Endometrial microvascular endothelial cells (primary cell): ENCODE results near the gene CGREF1. TPM values are rescaled to one million over a fixed set of nuclear protein-coding genes. Genes with fewer than 3 reads are reported as not detected.

Experiments
- in situ Hi-C: cut with HindIII; loops from 2 replicates; pipeline ENCODE4 v1.10.0; 2017; ENCODE audit warnings: low sequenced_read_pairs, low pct_unique_long_range_greater_than_20kb; ENCODE audit errors: inconsistent ontology term
- total RNA-seq: library from RNA; depleted of rRNA; stranded (reverse); fragments of >200 nt; gene quantifications from one replicate; pipeline ENCODE4 v1.2.3, GENCODE V29; 2015; ENCODE audit errors: inconsistent ontology term

Gene CGREF1
- total RNA-seq, 1 donor from 2014 or later = not detected

DNA sequence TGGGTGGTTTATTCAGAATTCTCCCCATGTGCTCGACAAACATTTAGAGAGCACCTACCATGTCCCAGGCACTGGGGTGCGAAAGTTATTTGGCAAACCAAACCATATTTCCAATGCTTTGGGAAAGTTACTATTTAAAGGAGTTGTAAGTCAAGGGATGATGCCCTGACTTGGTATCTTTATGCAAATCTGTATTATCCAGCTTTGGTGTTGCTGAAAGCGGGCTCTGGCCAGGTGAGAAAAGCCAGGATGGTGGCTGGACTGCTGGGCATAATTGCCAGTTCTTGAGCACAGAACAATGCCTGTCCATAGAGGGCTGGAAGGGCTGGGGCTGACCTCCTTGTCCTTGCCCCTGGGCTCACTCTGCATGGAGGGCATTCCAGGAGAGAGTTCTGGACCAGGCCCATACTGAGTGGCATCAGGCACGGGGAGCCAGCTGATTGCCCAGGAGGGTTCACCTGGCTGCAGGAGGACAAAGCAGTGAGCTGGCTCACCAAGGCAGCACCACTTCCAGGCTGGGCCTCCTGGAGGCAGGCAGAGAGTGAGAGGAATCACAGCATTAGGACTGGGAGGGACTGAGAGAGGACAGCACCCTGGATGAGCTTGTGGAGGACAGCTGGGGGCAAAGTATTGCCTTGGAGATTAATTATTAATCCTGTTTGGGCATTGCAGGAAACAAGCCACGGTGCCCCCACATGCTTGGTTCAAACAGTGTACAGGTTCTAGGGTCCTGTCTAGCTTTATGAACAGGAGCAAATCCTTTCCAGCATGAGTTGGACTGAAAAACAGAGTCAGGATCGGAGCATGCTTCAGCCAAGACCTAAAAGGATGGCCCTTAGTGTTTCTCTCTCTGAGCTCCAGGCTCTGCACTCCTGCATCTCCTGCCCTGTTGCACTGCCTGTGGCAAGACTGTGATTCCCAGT, 25.2 kb downstream of the CGREF1 start:
- in situ Hi-C loops = no loop called here

GRCh38 chr2:27092696-27093429, 26.1 kb downstream of the CGREF1 start:
- in situ Hi-C loops = no loop called here

GRCh38 chr2:27091746-27092695, 26.9 kb downstream of the CGREF1 start:
- in situ Hi-C loops = no loop called here

DNA sequence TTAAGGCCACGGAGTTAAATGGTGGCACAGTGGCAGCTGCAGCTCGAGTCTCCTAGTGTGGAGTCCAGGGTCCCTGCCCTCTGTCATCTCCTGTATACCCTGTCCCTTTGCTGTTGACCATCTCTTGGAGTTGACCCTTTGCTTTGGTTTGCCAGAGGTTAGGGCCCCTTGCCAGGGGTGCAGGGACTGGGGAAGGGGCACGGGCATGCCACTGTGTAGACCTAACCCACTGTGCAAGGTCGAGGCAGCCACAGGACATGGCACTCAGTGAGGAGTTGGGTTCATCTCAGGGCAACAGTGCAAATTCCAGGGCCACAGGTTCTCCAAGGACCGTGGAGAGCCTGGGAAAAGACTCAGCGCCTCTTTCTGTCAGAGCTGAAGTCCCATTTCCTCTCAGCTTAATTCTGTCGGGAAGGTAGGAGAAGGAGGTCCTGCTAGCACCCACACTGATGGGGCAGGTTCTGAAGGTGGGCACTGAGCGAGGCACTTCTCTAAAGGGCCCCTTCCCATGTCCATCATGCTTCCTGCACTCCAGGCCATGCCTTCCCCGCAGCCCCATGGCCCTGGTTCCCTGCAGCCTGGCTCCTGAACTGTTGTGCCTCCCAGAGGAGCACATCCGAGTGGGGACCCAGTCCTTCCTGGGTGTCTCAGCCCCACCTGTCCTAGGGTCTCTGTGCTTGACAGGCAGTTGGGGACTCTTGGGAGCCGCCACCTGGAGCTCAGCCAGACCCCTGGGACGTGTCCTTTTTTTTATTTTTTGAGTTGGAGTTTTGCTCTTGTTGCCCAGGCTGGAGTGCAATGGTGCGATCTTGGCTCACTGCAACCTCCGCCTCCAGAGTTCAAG, 29.6 kb downstream of the CGREF1 start:
- in situ Hi-C loops = no loop called here

- in situ Hi-C loops = no loop called here
Observed at GRCh38 chr2:27088634-27089033, 30.3 kb downstream of the CGREF1 start.

DNA sequence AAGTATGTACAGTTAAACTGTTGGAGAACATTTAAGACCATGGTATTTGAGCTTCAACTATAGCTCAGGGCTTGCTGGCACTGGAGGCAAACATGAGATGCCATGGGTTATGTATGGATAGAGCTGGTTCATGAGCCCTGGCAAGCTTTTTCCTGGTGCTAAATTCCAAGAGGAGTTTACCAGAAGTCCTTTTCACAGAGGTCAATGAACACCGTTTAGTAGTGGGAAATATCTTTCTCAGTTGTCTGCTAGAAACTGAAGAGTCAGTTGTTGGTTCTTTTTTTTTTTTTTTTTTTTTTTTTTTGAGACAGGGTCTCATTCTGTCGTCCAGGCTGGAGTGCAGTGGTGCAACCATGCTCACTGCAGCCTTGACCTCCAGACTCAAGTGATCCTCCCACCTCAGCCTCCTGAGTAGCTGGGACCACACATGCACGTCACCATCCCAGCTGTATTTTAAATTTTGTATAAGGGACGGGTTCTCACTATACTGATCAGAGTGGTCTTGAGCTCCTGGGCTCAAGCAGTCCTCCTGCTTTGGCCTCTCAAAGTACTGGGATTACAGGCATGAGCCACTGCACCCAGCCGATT, 31.0 kb downstream of the CGREF1 start:
- in situ Hi-C loops = no loop called here

DNA sequence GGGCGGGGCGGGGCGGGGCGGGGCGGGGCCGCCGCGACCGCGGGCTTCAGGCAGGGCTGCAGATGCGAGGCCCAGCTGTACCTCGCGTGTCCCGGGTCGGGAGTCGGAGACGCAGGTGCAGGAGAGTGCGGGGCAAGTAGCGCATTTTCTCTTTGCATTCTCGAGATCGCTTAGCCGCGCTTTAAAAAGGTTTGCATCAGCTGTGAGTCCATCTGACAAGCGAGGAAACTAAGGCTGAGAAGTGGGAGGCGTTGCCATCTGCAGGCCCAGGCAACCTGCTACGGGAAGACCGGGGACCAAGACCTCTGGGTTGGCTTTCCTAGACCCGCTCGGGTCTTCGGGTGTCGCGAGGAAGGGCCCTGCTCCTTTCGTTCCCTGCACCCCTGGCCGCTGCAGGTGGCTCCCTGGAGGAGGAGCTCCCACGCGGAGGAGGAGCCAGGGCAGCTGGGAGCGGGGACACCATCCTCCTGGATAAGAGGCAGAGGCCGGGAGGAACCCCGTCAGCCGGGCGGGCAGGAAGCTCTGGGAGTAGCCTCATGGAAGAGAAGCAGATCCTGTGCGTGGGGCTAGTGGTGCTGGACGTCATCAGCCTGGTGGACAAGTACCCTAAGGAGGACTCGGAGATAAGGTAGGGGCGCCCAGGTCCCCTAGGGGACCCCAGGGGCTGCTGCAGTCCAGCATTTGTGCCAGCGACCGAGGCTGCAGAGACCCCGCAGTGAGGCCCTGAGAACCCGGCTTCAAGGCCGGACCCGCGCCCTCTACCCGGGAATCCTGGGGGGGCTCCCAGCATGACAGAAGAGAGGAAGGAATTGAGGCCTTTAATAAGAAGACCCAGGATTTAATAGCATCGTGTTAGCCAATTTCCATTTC, 32.0 kb downstream of the CGREF1 start, which contains the start of gene KHK:
TSS of gene KHK (plus strand) at position 49 of the 870 bp plus-strand sequence. CDS start at position 537, 488 bp downstream.
- in situ Hi-C loops = no loop called here

GRCh38 chr2:27086090-27086723, 32.7 kb downstream of the CGREF1 start:
- in situ Hi-C loops = no loop called here

- in situ Hi-C loops = no loop called here
Observed at GRCh38 chr2:27085673-27086089, 33.2 kb downstream of the CGREF1 start.

DNA sequence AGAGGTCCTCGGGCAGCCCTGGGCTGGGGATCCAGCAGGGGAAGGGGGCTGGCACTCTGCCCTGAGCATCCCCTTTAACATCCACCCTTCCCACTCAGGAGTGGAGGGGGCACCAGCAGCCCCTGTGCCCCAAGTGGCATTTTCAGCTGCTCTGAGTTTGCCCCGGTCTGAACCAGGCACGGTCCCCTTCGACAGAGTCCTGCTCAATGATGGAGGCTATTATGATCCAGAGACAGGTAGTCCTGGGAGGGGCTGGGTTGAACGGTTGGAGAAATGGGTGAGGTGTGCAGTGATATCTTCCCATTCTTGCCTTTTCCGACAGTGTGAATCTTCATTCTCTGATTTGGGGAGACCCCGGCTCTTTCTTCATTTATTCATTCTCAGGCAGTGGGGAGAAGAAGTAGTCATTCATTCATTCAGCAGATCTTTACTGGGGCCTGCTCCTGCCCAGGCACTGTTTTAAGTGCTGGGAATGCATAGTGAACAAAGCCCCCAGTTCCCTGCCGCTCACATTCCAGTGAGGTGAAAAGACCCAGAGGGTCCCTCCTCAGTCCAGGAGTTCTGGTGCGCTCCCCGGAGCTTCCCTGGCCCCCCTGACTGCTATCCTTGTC, 33.8 kb downstream of the CGREF1 start:
- in situ Hi-C loops = no loop called here

- in situ Hi-C loops = no loop called here
Observed at GRCh38 chr2:27084297-27085061, 34.4 kb downstream of the CGREF1 start.

- in situ Hi-C loops = no loop called here
Observed at GRCh38 chr2:27083410-27084296, 35.3 kb downstream of the CGREF1 start.

DNA sequence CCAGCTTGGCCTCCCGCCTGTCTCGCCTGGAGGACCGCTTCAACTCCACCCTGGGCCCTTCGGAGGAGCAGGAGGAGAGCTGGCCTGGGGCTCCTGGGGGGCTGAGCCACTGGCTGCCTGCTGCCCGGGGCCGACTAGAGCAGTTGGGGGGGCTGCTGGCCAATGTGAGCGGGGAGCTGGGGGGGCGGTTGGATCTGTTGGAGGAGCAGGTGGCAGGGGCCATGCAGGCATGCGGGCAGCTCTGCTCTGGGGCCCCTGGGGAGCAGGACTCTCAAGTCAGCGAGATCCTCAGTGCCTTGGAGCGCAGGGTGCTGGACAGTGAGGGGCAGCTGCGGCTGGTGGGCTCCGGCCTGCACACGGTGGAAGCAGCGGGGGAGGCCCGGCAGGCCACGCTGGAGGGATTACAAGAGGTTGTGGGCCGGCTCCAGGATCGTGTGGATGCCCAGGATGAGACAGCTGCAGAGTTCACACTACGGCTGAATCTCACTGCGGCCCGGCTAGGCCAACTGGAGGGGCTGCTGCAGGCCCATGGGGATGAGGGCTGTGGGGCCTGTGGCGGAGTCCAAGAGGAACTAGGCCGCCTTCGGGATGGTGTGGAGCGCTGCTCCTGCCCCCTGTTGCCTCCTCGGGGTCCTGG, 36.0 kb downstream of the CGREF1 start:
- in situ Hi-C loops = no loop called here
